Left hindlimb (tissue), 1 donor: ENCODE measurements around the gene DOCK11.
"Not testable (repeated sequence)": the region's sequence is repeated elsewhere in the genome, so short reads cannot be mapped to it uniquely, and the experiment has no call there.

ENCODE experiments used
- DNase-seq: peaks from one replicate; pipeline ENCODE4 v3.0.0-alpha.2; 2018

The DOCK11 gene

DNA sequence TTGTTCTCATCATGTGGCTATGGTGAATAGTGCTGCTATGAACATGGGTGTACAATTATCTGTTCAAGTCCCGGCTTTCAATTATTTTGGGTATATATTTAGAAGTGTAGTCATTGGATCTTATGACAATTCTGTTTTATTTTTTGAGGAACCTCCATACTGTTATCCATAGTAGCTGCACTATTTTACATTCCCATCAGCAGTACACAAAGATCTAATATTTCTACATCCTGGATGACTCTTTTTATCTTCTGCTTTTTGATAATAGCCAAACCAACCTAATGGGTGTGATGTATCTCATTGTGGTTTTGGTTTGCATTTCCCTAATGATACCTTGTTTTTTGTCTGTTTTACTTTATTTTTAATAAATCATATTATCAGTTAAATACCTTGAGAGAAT is 218.9 kb downstream of the DOCK11 start:
- DNase-seq = no peak

DNA sequence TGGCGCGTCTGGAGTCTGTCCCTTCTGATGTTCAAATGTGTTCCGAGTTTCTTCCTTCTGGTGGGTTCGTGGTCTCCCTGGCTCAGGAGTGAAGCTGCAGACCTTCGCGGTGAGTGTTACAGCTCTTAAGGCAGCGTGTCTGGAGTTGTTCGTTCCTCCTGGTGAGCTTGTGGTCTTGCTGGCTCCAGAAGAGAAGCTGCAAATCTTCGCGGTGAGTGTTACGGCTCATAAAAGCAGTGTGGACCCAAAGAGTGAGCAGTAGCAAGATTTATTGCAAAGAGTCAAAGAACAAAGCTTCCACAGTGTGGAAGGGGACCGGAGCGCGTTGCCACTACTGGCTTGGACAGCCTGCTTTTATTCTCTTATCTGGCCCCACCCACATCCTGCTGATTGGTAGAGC is 220.3 kb downstream of the DOCK11 start:
- DNase-seq = not testable (repeated sequence)

DNA sequence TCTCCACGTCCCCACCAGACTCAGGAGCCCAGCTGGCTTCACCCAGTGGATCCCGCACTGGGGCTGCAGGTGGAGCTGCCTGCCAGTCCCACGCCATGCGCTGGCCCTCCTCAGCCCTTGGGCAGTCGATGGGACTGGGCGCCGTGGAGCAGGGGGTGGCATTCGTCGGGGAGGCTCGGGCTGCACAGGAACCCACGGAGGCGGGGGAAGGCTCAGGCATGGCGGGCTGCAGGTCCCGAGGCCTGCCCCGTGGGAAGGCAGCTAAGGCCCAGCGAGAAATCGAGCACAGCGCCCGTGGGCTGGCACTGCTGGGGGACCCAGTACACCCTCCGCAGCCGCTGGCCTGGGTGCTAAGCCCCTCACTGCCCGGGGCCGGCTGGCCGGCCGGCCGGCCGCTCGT is 221.2 kb downstream of the DOCK11 start:
- not testable (repeated sequence) for DNase-seq

DNA sequence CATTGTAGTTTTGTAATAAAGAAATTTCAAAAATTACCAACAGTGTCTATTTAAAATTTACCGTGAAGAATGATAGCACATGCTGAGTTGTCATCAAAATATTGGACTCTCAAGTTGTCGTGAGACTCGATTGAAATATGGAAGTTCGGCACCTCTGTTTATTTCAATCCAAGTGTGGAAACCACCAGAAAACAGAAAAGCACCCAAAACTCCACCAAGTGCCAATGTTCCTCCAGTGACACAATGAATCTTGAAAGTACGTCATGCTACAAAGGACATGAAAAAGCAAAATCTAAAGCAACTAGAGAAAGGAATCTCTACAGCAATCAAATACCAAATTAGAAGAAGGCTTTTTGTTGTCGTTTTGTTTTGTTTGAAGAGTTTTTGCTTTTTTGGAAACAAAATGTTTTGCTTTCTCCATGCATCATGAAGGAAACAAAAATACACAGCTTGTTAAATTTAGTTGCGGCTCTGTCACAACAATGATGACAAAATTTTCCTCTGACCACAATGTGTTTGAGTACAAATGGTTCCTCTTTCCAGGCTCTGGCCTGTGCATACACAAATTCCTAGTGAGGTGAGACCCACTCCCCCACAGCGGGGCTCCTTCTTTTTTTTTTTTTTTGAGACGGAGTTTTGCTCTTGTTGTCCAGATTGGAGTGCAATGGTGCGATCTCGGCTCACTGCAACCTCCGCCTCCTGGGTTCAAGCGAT is 222.2 kb downstream of the DOCK11 start:
- DNase-seq = no peak

DNA sequence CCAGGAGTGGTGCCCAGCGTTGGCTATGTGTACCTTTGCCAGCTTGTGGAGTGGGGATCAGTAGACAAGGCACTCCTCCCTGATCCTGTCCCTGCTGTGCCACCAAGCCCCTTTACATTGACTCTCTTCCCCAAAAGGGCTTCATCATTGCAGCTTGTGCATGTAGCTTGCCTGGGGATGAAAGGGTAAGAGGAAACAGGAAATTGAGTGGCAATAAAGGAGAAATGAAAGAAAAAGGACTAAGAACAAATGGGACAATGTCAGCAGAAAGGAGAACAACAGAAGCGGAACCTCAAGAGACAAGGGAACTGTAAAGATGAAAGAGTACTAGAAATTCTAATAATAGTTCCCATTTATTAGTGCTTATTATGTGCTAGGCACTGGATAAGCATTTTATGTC is 223.1 kb downstream of the DOCK11 start:
- DNase-seq = no peak

DNA sequence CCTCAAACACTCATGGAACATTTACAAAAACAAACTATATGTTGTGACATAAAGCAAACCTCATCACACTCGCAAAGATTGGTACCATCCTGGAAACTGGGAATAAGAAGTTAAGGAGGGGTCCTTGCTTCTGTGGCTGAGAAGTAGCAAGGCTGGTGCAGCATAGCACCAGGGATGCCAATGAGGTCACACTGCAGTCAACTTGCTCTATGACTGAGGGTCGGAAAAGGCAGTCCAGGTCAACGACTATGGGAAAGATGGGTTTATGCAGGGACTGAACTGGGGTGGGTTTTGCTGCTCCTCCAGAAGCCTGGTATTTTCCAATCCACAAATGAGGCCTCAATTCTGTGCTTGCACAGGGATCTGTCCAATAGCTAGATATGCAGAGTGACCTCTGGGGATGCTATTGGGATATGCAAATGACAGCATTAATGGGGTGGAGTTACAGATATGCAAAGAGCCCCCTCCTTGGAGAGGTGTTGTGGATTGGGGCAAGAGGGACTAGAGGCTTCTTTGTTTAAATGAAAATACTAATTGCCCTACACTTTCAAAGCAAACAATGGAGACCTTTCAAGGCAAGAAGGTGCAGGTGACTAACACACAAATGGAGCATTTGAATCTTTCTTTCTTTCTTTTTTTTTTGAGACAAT is 224.6 kb downstream of the DOCK11 start:
- DNase-seq = no peak

DNA sequence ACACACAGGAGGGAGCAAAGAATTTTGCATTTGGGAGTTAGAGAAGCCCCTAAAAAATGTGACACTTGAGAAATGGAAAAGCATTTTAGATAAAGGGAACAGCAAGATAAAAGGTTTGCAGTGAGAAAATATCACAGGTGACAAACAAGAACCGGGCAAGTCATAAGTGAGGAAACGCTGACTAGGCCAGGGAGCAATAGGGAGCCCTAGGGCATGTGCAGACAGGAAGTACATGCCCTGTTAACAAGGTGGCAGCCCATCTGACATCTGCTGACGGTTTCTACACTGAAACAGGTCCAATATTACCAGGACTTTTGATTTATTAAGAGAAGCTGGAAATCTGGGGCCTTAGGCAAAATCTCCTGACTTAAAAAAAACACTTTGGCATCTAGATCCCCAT is 227.8 kb downstream of the DOCK11 start:
- no peak for DNase-seq

DNA sequence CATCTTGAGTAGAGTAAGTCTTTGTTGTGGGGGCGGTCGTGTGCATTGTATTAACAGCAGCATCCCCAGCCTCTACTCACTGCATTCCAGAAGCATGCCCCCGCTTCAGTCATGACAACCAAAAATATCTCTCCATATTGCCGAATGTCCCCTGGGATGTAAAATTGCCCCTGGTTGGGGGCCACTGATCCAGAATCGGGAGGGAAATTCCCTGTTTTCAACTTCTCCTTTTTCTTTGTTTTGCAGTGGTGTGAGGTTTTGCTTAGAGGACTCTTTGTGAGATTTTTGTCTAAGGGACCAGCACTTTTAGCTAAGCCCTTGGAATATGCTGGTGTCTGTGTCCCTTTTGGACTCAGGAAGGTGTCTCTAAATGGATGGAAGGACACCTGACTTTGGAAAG is 228.8 kb downstream of the DOCK11 start:
- no peak for DNase-seq

DNA sequence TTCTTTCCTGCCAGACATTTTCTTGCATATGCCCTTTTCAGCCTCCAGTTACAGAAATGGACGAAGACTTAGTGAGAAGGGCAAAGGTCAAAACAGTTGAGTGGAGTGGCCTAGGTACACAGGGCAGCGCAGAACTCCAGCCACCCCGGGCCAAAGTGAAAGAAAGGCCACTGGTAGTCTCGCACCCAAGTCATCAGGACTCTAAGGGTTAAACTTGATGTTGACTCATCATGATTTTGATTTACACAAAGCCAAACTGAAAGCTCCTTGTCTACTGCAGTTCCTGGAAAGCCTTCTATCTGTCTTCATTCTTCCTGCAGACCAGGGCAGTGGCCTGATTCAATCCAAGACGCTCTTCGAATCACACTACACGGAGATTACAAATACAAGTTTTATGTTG is 229.2 kb downstream of the DOCK11 start:
- DNase-seq = no peak

DNA sequence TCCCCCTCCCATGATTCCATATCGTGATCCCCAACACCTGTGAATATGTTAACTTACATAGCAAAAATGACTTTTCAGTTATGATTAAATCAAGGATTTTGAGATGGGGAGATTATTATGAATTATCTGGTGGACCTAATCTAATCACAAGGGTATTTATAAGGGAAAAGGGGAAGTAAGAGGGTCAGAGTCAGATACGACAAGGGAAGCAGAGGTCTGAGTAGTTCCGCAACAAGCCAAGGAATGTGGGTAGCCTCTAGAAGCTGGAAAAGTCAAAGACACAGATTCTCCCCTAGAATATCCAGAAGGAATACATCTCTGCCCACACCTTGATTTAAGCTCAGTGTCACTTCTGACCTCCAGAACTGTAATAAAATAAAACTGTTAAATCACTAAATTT is 230.8 kb downstream of the DOCK11 start:
- no peak for DNase-seq

DNA sequence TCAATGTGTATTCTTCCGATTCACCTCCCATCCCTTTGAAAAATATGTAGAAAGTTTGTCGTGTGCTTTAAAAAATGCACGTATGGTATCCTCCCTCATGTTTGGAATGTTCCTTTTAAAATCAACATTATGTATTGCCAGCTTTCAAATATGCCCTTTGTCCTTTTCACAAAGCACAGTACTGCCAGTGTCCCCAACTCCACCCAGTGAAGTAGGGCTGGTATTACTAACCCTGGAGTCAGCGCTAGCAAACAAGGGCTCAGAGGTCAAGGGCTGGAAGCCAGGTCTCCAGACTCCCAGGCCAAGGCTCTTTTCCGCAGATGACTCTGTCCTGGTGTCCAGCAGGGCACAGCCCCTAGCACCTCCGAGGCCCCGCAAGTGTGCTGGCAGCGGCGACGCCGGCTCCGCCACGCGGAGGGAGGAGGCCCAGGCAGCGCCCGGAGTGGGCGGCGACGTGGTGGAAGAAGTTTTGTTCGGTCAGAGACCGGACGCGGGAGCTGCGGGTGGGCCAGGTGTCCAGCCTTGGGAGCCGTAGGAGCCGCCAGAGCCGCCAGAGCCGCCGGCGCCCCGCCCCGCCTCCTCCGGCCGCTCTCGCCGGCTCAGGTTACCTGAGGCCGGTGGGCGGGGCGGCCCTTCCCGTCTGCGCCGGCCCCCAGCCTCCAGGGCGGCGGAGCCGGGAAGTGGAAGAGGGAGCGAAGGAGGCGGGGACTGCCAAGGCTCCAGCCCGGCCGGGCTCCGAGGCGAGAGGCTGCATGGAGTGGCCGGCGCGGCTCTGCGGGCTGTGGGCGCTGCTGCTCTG is 231.5 kb downstream of the DOCK11 start, which contains the start of gene IL13RA1:
IL13RA1 (plus strand) TSS at position 720 of the 799 bp plus-strand sequence; CDS start at position 753, 33 bp downstream.
- DNase-seq = peak; percentile 84

DNA sequence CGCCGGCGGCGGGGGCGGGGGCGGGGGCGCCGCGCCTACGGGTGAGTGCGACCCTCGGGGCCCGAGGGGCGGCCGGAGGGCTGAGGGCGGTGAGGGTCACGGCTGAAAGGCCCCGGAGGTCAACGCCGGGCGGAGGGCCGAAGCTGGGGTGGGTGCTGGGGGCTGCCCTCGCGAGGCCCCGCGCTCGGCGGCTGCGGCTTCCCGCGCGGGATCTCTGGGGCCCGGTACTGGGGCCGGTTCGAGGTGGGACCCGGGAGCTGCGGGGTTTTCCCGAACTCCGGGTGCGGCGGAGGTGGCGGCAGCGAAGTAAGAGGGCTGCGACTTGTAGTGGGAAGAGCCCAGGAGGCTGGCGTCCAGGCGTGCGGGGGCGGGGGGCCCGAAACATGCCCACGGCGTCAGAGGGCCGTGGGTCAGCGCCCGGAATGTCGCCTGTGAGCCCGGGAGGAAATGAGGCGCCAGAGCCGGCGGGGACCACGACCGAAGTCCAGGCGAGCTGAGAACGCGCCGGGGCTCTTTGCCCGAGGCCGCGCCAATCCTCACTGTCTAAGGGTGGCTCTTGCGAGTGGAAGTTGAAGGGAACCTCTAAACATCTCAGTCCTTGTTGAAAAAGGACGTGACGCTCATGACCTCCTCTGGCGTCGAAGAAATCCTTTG is 232.2 kb downstream of the DOCK11 start:
- peak; percentile 56 for DNase-seq

DNA sequence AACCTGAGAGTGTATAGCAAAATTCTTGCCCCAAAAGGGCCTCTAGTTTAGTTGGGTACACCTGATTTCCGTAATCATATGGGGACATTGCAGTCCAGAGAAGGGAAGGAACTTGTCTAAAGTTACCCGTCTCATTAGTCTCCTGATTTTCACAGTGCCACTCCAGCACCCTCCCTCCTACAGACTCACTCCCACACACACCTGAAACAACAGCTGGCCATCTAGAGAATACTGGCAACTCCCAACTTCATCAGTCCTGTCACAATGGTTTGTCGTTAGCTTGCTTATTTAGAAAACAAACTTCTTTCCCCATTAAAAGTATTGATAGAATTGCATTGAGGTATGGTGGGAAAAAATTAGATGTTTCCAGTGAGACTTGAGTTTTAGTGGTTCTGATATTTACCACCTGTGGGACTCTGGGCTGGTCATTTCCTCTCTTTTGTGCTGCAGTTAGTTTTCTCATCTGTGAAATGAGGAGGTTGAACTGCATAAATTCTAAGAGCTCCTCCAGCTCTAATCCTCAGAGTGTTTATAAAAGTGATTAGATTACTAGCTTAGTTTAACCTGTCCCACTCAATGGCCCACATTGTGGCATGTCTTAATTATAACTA is 233.5 kb downstream of the DOCK11 start:
- no peak for DNase-seq

DNA sequence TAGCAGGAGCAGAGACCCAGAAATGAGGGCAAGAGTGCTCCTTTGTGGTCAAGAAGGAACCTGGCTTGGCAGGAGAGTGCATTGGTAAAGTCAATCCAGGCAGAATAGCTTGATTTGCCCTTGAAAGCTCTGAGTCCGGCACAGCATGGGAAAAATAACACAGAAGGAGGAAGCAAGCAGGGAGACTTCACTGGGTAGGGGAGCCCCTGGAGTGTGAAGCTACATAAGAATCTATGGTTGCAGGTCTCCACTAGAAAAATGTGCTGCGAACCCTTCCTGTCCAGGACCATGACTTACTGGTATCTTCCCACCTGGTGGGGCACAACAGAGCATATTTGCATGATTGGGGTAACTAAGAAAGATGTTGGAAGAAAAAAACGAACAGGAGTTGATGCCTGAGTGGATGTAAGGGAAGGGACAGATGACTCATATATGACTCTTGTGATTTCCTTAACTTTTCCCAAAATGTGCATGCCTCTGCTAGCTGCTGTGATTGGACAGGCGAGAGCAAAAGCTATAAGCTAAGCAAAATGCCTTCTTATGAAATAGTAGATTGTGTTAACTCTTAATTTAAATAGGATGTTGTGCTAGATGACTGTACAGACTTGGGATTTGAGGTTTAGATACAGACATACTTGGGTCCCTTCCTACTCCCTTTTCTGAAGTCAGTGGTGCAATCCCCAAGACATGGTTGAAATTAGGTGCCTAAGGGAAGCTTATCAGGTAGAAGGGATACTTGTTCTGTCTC is 235.1 kb downstream of the DOCK11 start:
- no peak for DNase-seq

DNA sequence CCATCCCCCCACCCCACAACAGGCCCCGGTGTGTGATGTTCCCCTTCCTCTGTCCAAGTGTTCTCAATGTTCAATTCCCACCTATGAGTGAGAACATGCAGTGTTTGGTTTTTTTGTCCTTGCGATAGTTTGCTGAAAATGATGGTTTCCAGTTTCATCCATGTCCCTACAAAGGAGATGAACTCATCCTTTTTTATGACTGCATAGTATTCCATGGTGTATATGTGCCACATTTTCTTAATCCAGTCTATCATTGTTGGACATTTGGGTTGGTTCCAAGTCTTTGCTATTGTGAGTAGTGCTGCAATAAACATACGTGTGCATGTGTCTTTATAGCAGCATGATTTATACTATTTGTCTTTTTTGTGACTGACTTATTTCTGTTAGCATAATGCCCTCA is 236.9 kb downstream of the DOCK11 start:
- DNase-seq = not testable (repeated sequence)

DNA sequence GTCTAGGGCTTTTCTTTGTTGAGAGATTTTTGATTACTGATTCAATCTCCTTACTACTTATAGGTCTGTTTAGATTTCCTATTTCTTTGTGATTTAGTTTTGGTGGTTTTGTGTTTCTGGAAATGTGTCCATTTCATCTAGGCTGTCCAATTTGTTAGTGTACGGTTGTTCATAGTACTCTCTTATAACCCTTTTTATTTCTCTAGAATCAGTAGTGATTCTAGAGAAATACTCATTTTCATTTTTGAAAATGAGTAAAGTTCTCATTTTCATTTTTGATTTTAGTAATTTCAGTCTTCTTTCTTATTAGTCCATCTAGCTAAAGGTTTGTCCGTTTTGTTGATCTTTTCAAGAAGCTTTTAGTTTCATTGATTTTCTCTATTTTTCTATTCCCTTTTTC is 239.3 kb downstream of the DOCK11 start:
- DNase-seq = no peak
